ENCODE measurements around the gene IRF9. TPM values are rescaled to one million over a fixed set of nuclear protein-coding genes. Genes with fewer than 3 reads are reported as not detected.

Gene IRF9
- total and polyA plus RNA-seq, 2 of the 13 experiments (the other 11 are each of a cell fraction or from before 2014, with no cell fraction given) = 14.9 to 49.7 TPM

DNA sequence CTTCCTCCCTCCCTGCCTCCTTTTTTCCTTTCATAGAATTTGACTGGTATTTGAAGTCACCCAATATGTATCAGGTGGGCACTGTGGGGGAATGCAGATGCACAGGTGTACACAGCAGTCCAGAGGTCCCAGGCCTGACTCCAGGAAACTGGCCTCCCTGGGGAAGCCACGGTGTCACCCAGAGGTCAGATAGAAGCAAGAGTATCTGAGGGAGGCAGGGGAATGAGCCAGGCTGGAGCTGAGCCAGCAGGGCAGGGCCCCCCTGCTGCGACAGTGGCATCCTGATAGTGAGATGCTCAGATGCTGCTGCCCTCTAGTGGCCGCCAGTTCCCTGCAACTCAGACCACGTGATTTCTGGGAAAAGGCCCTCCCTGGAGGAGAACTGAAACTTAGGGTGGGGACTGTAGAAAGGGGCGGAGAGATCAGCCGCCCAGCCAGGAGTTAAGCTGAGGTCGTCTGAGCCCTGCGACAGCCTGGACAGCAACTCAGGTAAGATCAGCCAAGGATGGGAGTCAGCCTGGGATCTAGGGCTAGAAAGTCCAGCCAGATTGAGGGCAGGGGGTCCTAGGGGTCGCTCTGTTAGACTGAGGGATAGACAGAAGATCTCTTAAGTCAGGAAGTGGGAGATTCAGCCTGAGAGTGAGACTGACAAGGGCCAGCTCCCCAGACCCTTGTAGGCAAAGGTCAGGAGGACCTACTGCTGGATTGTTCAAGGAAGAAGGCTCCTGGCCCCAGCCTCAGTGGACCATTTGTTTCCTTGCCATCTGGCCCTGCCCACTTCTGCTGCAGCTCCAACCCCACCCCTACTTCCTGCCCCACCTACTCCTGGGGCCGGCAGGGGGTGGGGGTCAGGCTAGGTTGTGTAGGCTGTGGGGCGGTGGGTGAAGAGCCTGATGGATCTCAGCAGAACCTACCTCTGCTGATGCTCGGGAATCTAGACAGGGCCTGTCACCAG lies at the start of gene IRF9 (continued):
- TF ChIP-seq ZBTB40 (IDR thresholded peaks at IDR 0.05) (no peak), ZBTB40 (CRISPR knock-in tag; IDR thresholded peaks at IDR 0.05) (peak; percentile 53; the same call in 1 of the 2 replicates), ZNF879 (CRISPR knock-in tag; IDR thresholded peaks at IDR 0.05) (peak; percentile 68; the same call in 1 of the 2 replicates), ZNF704 (CRISPR knock-in tag; IDR thresholded peaks at IDR 0.05; ENCODE audit: borderline replicate concordance) (peak; percentile 78; the same call in 1 of the 2 replicates), ZNF34 (CRISPR knock-in tag; IDR thresholded peaks at IDR 0.05; ENCODE audit: borderline replicate concordance) (peak; percentile 57; the same call in 1 of the 2 replicates), MTA1 (CRISPR knock-in tag; IDR thresholded peaks at IDR 0.05; ENCODE audit: borderline replicate concordance) (peak; percentile 47; the same call in 1 of the 2 replicates), ZNF83 (CRISPR knock-in tag; IDR thresholded peaks at IDR 0.05; ENCODE audit: borderline replicate concordance) (peak; percentile 88)
- TF ChIP-seq, protein P1, sequence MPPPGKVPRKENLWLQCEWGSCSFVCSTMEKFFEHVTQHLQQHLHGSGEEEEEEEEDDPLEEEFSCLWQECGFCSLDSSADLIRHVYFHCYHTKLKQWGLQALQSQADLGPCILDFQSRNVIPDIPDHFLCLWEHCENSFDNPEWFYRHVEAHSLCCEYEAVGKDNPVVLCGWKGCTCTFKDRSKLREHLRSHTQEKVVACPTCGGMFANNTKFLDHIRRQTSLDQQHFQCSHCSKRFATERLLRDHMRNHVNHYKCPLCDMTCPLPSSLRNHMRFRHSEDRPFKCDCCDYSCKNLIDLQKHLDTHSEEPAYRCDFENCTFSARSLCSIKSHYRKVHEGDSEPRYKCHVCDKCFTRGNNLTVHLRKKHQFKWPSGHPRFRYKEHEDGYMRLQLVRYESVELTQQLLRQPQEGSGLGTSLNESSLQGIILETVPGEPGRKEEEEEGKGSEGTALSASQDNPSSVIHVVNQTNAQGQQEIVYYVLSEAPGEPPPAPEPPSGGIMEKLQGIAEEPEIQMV (CRISPR knock-in tag; IDR thresholded peaks at IDR 0.05; ENCODE audit: low read depth) = no peak
- TF ChIP-seq, protein P2, sequence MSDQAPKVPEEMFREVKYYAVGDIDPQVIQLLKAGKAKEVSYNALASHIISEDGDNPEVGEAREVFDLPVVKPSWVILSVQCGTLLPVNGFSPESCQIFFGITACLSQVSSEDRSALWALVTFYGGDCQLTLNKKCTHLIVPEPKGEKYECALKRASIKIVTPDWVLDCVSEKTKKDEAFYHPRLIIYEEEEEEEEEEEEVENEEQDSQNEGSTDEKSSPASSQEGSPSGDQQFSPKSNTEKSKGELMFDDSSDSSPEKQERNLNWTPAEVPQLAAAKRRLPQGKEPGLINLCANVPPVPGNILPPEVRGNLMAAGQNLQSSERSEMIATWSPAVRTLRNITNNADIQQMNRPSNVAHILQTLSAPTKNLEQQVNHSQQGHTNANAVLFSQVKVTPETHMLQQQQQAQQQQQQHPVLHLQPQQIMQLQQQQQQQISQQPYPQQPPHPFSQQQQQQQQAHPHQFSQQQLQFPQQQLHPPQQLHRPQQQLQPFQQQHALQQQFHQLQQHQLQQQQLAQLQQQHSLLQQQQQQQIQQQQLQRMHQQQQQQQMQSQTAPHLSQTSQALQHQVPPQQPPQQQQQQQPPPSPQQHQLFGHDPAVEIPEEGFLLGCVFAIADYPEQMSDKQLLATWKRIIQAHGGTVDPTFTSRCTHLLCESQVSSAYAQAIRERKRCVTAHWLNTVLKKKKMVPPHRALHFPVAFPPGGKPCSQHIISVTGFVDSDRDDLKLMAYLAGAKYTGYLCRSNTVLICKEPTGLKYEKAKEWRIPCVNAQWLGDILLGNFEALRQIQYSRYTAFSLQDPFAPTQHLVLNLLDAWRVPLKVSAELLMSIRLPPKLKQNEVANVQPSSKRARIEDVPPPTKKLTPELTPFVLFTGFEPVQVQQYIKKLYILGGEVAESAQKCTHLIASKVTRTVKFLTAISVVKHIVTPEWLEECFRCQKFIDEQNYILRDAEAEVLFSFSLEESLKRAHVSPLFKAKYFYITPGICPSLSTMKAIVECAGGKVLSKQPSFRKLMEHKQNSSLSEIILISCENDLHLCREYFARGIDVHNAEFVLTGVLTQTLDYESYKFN (CRISPR knock-in tag; conservative IDR thresholded peaks at IDR 0.05) = peak; percentile 91
- TF ChIP-seq, protein P3, sequence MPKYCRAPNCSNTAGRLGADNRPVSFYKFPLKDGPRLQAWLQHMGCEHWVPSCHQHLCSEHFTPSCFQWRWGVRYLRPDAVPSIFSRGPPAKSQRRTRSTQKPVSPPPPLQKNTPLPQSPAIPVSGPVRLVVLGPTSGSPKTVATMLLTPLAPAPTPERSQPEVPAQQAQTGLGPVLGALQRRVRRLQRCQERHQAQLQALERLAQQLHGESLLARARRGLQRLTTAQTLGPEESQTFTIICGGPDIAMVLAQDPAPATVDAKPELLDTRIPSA (CRISPR knock-in tag; IDR thresholded peaks at IDR 0.05; ENCODE audit: borderline replicate concordance) = no peak

Data from HepG2 (cell line).